Ammon's horn (tissue), 1 donor: Measurements from ENCODE around the gene OTOS.
A peak's percentile ranks its signal among the peaks of the same experiment; 100 is the strongest.

Source experiments
- DNase-seq: peaks from one replicate; pipeline ENCODE4 v3.0.0-alpha.2; 2016; ENCODE audit warnings: low spot score

Gene OTOS

DNA sequence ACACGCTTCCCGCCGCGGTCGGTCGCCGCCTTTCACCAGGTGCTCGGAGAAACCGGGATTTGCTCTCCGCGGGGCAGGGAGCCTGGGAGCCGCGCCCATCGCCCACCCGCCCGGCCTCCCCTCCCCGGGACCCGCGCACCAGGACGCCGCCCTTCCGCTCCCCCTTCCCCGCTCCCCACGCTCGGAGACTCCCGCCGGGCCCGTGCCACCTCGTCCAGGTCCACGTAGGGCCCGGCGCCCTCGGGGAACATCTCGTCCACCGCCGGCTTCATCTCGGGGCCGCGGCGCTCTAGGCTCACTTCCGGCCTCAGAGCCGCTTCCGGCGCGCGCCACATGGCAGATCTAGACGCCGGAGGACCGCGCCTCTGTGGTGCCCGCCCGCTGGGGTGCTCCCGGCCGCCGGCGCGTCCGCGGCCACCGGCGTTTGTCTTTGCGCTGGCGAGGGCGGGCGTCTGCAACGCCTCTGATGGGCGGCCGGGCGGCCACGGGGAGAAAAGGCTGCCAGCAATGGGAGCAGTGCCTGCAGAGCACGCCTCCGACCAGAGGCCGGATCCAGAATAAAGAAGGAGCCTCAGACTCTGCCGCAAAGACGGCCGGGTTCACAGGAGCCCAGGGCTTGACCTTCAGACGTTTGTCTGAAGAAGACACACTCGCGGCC, 4.3 kb downstream of the OTOS start, which contains the start of gene COPS9:
Gene COPS9 (minus strand): TSS at position 293 of the 658 bp plus-strand sequence. CDS start 21 bp downstream, at position 272.
- peak; percentile 88 for DNase-seq

DNA sequence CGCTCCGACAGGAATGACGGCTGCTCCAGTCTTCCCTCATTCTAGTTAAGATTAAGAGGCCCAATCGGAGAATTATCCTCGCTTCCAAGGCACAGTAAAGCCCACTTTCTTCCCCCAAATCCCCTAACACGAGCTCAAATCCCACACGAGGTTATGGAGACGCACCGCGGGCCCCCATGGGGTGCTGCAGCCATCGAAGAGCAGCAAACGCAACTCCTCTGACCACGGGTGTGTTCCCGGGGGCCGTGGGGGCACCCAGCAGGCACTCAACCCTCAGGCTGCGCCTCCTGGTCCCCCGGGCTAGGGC, 4.8 kb downstream of the OTOS start:
- no peak for DNase-seq

DNA sequence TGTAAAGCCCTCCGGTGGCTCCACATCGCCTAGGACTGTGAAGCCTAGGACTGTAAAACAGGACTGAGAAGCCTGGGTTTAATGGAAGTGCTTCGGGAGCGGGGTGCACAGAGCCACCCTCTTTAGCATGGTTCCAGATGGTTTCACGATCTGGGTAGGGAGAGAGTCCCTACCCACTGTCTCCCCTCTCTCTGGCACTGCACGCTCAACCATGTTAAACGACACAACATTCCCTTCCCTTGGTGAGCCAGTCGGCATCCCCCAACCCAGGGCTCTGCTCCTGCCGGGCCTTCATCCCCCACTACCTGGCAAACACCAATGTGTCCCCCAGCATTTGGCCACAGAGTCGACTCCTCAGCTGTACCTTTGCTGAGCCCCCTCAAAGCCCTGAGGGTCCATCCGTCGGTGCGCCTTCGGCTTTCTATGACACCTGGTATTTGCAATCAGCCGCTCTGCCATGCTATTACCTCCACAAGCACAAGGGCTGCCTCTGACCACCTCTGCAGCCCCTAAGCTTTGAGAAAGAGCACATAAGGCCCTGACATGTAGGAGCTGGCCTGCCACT, 5.4 kb downstream of the OTOS start:
- no peak for DNase-seq

DNA sequence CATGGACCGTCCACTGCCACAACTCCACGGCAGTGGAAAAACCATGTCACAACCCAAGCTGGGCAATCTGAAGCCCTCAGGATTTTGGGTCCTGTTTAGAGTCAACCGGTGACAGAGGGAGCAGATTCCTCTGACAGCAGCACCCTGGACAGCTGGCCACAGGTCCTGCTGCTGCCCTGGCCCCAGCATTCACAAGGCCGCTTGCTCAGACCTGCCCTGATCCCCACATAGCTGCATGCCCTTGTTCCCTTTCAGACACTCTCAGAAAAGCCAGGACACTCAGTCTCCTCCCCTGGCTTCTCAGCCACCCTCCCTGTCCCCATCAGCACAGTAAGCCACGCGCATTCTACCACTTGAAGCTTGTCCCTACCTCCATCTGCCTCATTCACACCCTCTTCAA, 6.0 kb downstream of the OTOS start:
- DNase-seq: no peak

DNA sequence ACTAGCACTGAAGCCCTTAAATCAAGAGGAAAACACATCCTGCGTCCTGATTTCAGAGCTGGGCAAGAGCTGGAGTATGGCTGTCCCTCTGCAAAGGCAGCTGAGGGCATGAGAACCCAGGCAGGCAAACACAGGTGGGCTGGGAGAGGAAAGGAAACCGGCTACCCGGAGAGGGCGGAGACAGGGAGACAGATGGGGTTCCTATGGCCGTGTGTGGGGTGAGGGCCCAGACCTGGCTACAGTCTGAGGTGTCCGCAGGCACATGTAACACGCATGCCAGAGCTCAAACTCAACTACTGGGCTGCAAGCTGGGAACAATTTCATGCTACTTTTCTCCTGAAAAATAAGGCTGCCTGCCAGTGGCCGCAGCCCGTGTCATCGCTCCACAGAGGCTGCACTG, 7.1 kb downstream of the OTOS start:
- no peak for DNase-seq

DNA sequence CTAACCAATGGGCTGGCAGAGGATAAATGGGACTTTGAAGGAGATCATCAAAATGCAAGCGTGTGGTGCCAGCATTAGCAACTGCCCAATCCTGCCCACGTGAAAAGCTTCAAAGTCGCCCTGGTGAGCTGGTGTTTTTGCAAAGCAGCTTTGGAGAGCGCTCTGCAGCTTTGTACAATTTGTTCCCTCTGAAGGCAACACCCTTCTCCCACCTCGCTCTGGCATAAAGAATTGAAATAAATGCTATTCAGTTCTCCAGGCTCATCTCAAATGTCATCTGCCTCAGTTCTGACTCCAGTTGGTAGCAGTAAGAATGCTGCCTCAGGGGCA, 7.8 kb downstream of the OTOS start:
- DNase-seq: peak; percentile 79

DNA sequence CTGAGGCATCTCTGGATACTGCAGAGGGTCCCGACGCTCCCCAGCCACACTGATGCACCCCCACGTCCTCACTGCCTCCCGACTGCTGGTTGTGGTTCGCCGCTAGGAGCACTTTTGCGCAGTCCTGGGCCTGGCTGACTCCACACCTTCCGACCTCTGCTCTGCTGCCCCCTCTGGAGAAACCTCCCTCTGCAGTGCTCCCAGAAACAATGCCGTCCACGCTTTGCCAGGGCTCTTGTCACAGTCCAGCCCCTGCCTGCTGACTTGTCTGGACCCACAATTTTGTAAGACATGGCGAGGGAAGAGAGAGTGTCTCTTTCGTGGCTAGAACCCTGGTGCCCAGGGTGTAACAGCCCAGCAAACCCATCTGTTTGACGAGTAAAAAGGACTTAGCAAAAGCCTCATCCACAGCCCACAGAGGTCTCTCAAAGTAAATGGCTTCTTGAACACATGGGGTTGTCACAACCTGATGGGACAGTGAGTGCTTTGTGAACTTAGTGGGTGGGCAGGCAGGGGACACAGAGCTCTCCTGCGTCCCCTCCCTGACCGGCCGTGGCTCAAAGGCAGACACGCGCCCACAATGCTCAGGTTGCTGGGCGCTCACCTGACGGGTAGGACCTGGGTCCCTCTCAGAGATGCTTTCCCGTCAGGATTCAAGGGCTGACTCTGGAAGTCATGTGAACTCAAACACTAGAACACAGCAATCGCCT, 8.4 kb downstream of the OTOS start:
- no peak for DNase-seq

DNA sequence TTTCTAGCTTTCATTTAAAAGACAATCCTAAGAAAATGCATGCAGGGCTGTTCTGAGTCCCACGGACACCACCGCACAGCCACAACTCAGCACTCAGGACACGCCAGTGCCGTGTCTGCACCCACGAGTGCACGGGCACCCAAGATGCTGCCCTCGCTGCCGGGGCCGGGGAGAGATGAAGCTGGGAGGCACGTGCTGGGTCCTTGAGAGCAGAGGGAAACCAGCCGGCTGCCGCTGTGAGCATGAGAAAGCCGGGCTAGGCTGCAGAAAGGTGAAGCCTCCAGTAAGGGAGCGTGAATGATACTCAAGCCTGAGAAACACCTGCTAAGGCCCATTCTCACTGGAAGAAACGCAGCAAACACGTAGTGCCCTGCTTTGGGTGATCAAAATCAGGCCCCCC, 9.2 kb downstream of the OTOS start:
- DNase-seq: no peak

DNA sequence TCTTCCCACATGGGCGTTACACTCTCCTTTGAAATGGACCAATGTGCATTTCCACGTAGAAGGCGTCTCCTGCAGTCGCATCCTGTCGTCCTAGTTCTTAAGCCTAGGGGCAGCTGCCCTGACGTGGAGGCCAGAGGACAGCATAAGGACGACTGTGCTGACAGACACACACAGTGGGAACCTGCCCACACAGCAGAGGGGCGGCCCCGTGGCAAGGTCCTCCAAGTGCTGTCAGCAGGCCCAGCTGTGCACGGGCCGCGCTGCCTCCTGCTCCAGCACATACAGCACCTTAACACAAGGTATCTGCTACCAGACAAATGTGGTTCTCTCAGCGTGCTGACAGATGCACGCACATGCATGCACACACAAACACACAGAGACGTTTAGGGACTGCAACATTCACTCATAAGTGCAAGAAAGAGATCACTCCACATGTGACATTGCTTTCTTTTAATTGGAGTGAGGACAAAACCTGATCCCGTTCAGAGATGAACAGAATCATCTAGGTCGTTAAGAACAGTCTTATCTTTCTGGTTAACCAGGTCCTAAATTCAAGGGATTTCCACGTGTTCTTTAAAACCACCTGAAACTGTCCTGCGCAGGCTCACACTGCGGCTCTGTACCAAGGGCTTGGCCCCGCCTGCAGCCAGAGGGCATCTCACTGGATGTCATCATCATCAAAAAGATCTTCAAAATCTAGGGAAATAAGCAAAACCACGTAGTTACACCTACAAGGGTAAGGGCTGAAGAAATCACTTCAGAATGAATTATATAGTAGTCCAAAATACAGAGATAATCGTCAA, 9.9 kb downstream of the OTOS start:
- no peak for DNase-seq

DNA sequence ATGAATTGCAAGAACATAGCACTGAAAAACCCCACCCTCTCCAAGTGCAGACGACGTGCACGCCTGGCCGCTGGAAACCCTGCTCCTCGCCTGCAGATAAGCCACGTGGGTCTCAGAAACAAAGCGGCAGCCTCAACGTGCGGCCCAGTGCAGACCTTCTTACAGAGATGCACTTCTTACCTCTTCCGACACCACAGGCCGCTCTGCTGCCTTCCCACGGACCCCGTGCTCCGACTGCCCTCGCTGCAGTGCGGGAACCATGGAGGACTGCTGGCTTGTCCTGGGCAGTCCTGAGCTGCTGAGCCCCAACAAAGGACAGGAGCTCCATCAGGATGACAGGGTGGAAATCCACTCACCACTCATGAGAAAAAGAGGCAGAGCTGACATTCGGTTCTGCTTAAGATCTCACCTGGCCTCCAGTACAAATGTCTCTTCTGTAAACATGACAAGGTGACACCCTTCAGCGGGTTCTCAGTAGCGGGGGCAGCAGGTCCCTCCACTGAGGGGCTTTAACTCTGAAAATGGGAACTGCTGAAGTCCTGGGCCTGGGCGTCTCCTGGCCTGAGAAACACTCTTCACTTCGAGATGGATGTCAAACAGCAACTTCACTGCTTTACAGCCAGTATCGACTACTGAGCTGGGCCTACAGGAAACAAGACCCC, 10.6 kb downstream of the OTOS start:
- no peak for DNase-seq

DNA sequence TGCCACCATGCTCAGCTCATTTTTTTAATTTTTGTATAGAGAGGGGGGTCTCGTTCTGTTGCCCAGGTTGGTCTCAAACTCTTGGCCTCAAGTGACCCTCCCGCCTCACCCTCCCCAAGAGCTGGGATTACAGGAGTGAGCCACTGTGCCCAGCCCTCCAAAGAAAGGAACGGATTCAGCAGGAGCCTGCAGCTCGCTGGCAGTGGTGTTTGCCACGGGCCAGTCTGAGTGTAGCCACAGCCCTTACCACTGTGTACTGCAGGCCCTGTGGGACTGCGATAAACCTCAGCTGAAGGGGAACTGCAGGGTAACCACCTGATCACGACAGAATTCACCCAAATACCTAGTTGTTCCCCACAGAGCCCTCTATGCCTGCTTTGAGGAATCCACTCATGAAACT, 11.1 kb downstream of the OTOS start:
- DNase-seq: no peak

DNA sequence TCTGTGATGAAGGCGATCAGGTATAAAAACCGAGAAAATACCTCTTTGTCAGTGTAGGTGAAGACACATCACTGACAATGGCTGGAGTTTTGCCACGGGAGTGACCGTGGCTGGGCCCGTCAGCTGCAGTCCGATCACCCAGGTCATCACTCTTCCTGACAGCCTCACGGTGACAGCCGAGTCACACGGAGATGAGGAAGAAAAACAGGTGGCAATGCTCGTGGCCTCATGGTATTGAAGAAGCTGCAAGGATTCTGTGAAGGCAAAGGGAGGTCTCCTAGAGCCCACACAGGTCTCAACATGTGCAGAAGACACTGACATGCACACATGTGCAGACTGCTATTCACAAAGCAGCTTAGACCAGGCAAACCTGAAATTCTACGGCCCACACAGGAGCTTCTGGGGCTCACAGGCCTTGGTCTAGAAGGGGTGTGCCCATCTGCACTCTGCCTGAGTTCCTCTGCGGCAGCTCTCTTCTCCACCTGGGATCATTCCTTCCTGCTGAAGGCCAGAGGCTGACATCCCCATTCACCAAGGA, 11.8 kb downstream of the OTOS start:
- DNase-seq: no peak

DNA sequence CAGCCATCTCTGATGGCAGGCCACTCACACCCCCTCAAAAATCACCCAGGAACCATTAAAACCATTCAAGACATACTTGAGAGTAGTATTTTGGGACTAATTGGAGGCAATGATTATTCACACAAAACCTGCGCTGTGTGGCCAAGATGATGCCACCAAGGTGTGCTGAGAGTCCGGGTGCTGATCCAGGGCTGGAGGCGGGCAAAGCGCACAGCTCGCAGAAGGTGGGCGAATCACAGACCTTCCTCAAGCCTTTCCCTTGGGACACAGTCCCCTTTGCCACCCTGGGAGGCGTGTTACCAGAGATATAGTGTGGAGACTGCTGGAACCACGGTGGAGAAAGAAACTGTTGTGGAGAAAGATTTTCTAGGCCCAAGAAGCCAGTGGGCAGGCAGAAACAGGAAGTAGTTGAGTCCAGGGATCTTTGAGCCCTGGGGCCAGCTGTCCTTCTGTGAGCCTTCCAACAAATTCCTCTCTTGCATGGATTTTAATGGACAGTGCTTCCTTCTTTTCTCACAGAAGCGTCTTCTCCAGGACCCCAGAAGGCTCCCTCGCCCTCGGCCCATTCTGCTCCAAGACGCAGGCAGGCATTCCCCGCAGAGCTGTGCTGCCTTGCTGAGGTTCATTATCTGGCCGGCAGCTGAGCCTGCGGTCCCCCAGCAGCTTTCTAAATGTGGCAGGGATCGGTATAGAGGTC, 12.4 kb downstream of the OTOS start:
- no peak for DNase-seq

DNA sequence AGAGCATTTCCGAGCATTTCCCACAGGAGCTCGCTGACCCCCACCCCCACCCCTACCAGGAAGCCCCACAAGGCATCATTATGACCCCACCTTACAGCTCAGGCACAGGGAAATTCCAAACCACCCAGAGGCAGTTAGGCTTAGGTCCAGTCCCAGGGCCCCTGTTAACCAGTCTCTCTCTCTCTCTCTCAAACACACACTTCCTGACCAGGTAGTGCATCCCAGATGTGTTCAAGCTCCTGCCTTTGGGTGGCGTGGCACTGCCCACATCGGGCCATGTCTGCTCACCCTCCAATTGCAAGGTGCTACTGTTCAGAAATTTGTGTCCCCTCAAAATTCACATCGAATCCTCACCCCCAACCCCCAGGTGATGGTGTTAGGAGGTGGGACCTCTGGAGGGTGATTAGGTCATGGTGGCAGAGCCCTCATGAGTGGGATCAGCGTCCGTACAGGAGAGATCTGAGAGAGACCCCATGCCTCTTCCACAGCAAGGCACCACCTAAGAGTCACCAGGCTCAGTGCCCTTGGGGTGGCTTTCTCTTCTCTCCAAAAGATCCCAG, 13.2 kb downstream of the OTOS start:
- no peak for DNase-seq

DNA sequence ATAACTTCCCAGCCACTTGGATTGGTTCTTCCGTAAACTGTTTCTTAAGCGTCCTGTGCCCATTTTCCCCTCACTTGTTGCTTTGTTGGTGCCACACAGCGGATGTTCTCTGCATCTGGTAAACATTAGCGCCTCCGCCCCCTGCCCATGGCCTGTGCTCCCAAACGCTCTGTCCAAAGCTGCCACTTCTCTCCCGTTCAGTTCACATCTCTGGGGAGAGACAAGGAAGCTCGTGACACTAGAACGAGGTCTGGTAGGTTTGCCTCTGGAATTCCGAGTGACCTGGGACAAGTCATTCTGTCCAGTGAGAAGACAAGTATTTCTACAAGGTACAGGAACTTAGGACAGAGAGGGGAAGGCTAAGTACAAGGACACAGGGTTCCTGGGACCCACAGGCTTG, 13.7 kb downstream of the OTOS start:
- no peak for DNase-seq

DNA sequence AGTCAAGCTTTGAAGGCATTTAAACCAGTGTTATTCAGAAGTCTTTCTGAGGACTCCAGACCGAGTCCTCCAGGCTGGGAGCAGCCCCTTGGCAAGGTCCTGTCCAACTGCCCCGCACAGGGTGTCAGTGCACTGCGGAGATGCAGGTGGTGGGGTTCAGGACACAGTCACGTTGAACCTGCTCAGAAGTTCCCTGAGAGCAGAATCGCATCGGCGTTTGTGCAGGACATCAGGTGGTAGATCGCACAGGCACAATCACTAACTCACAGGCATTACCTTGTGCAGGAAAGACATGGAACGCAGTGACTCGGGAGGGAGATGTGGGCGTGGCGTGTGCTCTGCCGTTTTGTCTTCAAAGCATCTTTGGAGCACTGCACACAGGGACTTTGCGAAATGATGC, 14.7 kb downstream of the OTOS start:
- no peak for DNase-seq

DNA sequence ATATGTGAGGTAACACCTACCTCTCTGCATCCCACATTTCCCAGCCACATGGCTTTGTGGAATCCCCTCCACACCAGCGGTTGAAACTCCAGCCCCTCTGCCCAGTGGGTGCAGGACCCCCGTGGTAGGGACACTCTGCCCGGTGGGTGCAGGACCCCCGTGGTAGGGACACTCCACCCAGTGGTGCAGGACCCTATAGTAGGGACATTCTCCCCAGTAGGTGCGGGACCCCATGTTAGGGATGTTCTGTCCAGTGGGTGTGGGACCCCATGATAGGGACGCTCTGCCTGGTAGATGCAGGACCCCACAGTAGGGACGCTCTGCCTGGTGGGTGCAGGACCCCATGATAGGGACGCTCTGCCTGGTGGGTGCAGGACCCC, 15.8 kb downstream of the OTOS start:
- no peak for DNase-seq

DNA sequence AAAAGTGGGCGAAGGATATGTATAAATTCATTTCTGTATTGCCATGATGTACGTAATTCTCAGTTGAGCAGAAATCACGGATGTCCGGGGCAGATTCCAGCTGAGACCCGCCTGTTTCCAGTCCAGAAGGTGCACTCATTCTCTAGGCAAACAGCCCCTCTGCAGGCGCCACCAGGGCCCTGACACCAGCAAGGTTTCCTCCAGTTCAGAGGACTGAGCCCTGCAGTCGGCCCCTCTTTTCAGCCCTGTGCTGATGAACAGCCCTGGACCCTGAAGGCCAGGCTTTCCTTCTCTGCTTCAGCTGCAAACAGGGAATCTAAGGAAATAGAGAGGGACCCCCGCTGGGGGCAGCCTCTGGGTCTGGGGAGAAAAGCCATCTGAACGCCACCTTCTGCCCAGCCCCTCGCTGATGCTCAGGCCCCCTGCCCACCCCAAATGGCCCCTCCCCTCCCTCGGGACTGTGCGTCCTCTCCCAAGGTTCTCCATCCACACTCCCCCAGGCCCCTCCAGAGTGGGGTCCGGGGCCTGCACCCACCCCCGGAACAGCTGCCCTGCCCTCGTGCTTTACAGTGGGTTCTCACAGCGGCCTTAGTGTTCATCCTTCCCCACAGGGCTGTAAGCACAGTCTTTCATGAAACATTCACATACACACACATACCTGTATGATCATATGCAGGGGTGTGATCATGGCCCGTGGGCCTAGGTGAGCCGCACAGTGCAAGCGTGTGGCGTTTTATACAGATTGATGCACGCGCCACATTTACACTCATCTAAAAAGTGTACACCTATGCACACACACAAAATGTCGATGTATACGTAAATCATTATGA, 16.4 kb downstream of the OTOS start:
- no peak for DNase-seq

DNA sequence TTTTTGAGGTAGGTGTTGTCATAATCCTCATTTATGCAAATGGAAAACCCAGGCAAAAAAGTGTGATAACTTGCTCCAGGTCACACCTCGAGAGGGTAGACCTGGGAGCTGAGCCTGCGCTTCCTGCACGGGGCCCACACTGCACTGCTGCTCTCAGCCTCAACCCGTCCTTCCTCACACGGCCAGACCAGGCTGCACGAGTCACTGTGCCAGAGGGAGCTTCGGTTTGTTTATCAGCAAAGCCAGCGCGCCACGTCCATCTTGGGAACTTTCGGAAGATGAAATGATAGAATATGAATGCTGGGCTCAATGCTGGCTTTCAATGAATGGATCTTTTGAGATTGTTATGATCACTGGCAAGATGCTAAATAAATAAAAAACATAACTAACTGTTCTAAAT, 18.8 kb downstream of the OTOS start:
- no peak for DNase-seq

DNA sequence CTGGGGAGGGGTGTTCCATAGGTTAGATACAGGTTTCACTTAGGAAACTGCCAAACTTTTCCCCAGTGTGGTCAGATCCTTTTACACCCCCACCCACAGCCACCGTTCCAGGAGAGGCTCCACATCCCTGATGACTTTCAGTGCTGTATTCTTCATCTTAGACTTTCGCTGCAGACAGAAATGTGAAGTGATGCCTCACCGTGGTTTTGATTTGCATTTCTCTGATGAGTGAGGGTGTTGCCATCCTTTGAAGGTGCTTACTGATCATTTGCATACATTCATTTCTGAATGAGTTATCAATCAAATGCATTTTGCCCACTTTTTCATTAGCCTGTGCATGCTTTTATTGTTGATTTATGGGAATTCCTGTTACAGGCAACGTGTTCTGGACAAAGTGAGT, 19.3 kb downstream of the OTOS start:
- no peak for DNase-seq
